SU-DHL-6 (cell line): Measurements from ENCODE around the gene SVOPL.

ENCODE experiments used
- H2AFZ ChIP-seq: fragments of 200-600 bp; sonication (generic); 2 replicates; pipeline ENCODE4 v1.6.1; 2014; ENCODE audit warnings: low read depth, mild to moderate bottlenecking, moderate library complexity, mixed read lengths, antibody characterized with exemption, low read length; ENCODE audit not compliant: severe bottlenecking
- H3F3A ChIP-seq: fragments of 200-600 bp; shearing (Covaris generic); 2 replicates; pipeline ENCODE4 v1.6.0; 2016; ENCODE audit warnings: antibody characterized with exemption, mild to moderate bottlenecking; ENCODE audit not compliant: insufficient read depth
- H3K27ac ChIP-seq: fragments of 200-600 bp; sonication (generic); 2 replicates; pipeline ENCODE4 v1.5.1; 2016; ENCODE audit warnings: low read depth, mild to moderate bottlenecking, low read length, moderate library complexity, mixed read lengths
- H3K27me3 ChIP-seq: fragments of 200-600 bp; sonication (generic), shearing (Covaris generic); 2 replicates; pipeline ENCODE4 v1.6.0; 2014; ENCODE audit warnings: mild to moderate bottlenecking, low read length
- H3K36me3 ChIP-seq: fragments of 200-600 bp; sonication (generic); 2 replicates; pipeline ENCODE4 v1.6.1; 2014; ENCODE audit warnings: mild to moderate bottlenecking, low read length, mixed read lengths
- H3K4me2 ChIP-seq: fragments of 300-600, 200-600 bp; shearing (Covaris generic), sonication (generic); 2 replicates; pipeline ENCODE4 v1.6.0; 2014; ENCODE audit warnings: low read length, low read depth, mild to moderate bottlenecking; ENCODE audit not compliant: poor library complexity, severe bottlenecking
- H3K4me3 ChIP-seq: fragments of 200-600 bp; sonication (generic); 2 replicates; pipeline ENCODE4 v1.5.1; 2014; ENCODE audit warnings: antibody characterized with exemption, low read length, mild to moderate bottlenecking, mixed read lengths; ENCODE audit not compliant: insufficient read depth, poor library complexity, severe bottlenecking
- H3K79me2 ChIP-seq: fragments of 200-600 bp; sonication (generic); 2 replicates; pipeline ENCODE4 v1.6.1; 2014; ENCODE audit warnings: mild to moderate bottlenecking, low read length, moderate library complexity; ENCODE audit not compliant: insufficient read depth
- H3K9ac ChIP-seq: fragments of 200-600 bp; sonication (generic); 2 replicates; pipeline ENCODE4 v1.7.0; 2014; ENCODE audit warnings: mild to moderate bottlenecking, low read length
- H3K9me2 ChIP-seq: fragments of 200-600 bp; sonication (generic); replicated peaks from 2 replicates; pipeline ENCODE4 v1.6.1; 2014; ENCODE audit warnings: low read length; ENCODE audit not compliant: insufficient read depth
- H3K9me3 ChIP-seq: fragments of 200-600 bp; sonication (generic); 2 replicates; pipeline ENCODE4 v1.6.1; 2014; ENCODE audit warnings: low read length, mixed read lengths; ENCODE audit not compliant: insufficient read depth
- H4K20me1 ChIP-seq: fragments of 200-600 bp; sonication (generic); 2 replicates; pipeline ENCODE4 v1.6.1; 2014; ENCODE audit warnings: low read depth, mild to moderate bottlenecking, antibody characterized with exemption, low read length, moderate library complexity, mixed read lengths
- EZH2phosphoT487 ChIP-seq: fragments of 200-600 bp; sonication (generic), shearing (Covaris generic); conservative IDR thresholded peaks from 2 replicates; pipeline ENCODE4 v1.6.1; 2018; ENCODE audit warnings: mild to moderate bottlenecking, antibody characterized with exemption, low read length, moderate library complexity, mixed read lengths
- TF ChIP-seq, protein P1 (sequence below): fragments of 200-600 bp; sonication (generic); IDR thresholded peaks from one replicate; pipeline ENCODE4 v1.5.1; 2017; ENCODE audit warnings: antibody characterized with exemption, mild to moderate bottlenecking, low read length, moderate library complexity; ENCODE audit not compliant: insufficient read depth, poor library complexity, severe bottlenecking

SVOPL gene

DNA sequence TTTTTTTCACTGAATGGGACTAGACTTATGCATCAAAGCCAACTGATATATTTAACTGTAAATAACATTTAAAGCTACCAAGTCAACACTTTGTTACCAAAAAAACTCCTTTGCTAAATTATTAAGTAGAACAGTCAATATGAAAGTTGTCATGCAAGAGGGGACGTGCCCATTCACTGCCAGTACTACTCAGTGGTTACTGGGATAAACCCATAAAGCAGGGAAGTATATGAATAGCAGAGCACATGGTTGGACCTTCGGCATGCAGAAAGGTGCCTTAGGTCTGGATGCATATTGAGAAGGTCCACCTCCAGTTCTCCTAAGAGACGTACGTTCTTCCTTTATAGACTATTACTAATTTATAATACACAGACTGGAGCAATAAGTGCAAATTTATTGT is 120.1 kb downstream of the SVOPL start:
- Histone ChIP-seq H2AFZ (no peak overlapping the region), H3K36me3 (peaks cover 59% of the 10 kb centered on the region), H3K9me3 (no peaks in the 10 kb centered on the region), H3K4me2 (no peak overlapping the region), H3K79me2 (no peaks in the 10 kb centered on the region), H4K20me1 (no peaks in the 10 kb centered on the region), H3F3A (no peaks in the 10 kb centered on the region), H3K27me3 (no peaks in the 10 kb centered on the region), H3K9ac (no peak overlapping the region), H3K9me2 (no peaks in the 10 kb centered on the region), H3K4me3 (no peak overlapping the region), H3K27ac (no peak overlapping the region)
- TF ChIP-seq EZH2phosphoT487: no peak
- TF ChIP-seq, protein P1, sequence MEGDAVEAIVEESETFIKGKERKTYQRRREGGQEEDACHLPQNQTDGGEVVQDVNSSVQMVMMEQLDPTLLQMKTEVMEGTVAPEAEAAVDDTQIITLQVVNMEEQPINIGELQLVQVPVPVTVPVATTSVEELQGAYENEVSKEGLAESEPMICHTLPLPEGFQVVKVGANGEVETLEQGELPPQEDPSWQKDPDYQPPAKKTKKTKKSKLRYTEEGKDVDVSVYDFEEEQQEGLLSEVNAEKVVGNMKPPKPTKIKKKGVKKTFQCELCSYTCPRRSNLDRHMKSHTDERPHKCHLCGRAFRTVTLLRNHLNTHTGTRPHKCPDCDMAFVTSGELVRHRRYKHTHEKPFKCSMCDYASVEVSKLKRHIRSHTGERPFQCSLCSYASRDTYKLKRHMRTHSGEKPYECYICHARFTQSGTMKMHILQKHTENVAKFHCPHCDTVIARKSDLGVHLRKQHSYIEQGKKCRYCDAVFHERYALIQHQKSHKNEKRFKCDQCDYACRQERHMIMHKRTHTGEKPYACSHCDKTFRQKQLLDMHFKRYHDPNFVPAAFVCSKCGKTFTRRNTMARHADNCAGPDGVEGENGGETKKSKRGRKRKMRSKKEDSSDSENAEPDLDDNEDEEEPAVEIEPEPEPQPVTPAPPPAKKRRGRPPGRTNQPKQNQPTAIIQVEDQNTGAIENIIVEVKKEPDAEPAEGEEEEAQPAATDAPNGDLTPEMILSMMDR: no peak

DNA sequence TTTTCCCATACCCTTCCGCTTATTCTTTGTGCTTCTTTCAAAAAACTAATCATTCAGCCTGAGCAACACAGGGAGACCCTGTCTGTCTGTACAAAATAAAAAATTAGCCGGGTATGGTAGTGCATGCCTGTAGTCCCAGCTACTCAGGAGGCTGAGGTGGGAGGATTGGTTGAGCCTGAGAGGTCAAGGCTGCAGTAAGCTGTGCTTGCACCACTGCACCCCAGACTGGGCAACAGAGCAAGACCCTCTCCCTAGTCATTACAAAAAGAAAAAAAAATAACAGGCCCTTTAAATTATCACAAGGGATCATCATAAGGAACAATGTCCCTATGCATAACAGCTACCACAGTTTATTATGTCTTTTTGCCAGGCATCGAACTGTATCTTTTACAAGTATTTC is 121.5 kb downstream of the SVOPL start:
- peaks cover 59% of the 10 kb centered on the region for H3K36me3 ChIP-seq

DNA sequence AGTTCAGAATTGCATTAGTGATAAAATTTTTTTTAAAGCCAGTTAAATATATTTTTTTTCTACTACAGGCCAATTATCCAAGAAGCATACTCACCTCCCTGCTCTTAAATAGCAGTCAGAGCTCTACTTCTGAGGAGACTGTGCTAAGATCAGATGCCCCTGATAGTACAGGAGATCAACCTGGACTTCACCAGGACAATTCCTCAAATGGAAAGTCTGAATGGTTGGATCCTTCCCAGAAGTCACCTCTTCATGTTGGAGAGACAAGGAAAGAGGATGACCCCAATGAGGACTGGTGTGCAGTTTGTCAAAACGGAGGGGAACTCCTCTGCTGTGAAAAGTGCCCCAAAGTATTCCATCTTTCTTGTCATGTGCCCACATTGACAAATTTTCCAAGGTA is 122.0 kb downstream of the SVOPL start:
- TF ChIP-seq, protein P1: no peak
- no peak for TF ChIP-seq EZH2phosphoT487
- Histone ChIP-seq H3K27ac (no peak overlapping the region), H3K79me2 (no peaks in the 10 kb centered on the region), H3K9ac (no peak overlapping the region), H3K9me3 (no peaks in the 10 kb centered on the region), H3F3A (no peaks in the 10 kb centered on the region), H3K9me2 (no peaks in the 10 kb centered on the region), H2AFZ (no peak overlapping the region), H4K20me1 (no peaks in the 10 kb centered on the region), H3K36me3 (peaks cover 59% of the 10 kb centered on the region), H3K4me2 (no peak overlapping the region), H3K4me3 (no peak overlapping the region), H3K27me3 (no peaks in the 10 kb centered on the region)

More for the DNA sequence above, 121.5 kb downstream of the SVOPL start:
- Histone ChIP-seq H3K9ac (no peak overlapping the region), H3K4me2 (no peak overlapping the region), H3K9me3 (no peaks in the 10 kb centered on the region), H3F3A (no peaks in the 10 kb centered on the region), H4K20me1 (no peaks in the 10 kb centered on the region), H3K4me3 (no peak overlapping the region), H2AFZ (no peak overlapping the region), H3K27ac (no peak overlapping the region), H3K79me2 (no peaks in the 10 kb centered on the region), H3K27me3 (no peaks in the 10 kb centered on the region), H3K9me2 (no peaks in the 10 kb centered on the region)
- TF ChIP-seq EZH2phosphoT487: no peak
- TF ChIP-seq, protein P1: no peak
